Endodermal cell (in vitro differentiated cells): ENCODE results near the gene GET3. TPM values are rescaled to one million over a fixed set of nuclear protein-coding genes. Genes with fewer than 3 reads are reported as not detected.

Experiments used
- DNase-seq: peaks from one replicate; pipeline ENCODE4 v3.0.0-alpha.2; 2017
- H3K27ac ChIP-seq: 2 replicates; pipeline ENCODE4 v1.5.1; 2013; ENCODE audit warnings: mild to moderate bottlenecking, low read depth, low read length, moderate library complexity
- H3K27me3 ChIP-seq: 2 replicates; pipeline ENCODE4 v1.6.1; 2013; ENCODE audit warnings: mild to moderate bottlenecking, low read length, moderate library complexity; ENCODE audit not compliant: insufficient read depth, control insufficient read depth, poor library complexity, severe bottlenecking
- H3K36me3 ChIP-seq: 2 replicates; pipeline ENCODE4 v1.7.0; 2013; ENCODE audit warnings: mild to moderate bottlenecking, low read length, moderate library complexity; ENCODE audit not compliant: control insufficient read depth, insufficient read depth
- H3K4me1 ChIP-seq: one replicate; pipeline ENCODE4 v1.7.0; 2013; ENCODE audit warnings: low read length; ENCODE audit not compliant: control insufficient read depth, insufficient read depth
- H3K4me3 ChIP-seq: 2 replicates; pipeline ENCODE4 v1.5.1; 2013; ENCODE audit warnings: mild to moderate bottlenecking, low read length, moderate library complexity
- H3K9ac ChIP-seq: 2 replicates; pipeline ENCODE4 v1.6.1; 2013; ENCODE audit warnings: mild to moderate bottlenecking, low read length, moderate library complexity; ENCODE audit not compliant: poor library complexity, severe bottlenecking; ENCODE audit errors: extremely low read depth
- H3K9me3 ChIP-seq: 2 replicates; pipeline ENCODE4 v1.6.1; 2013; ENCODE audit warnings: mild to moderate bottlenecking, low read length, moderate library complexity; ENCODE audit not compliant: control insufficient read depth
- H3K27ac Mint-ChIP-seq: 2 replicates; pipeline ENCODE4 v1.8.0; 2020; ENCODE audit warnings: mixed read lengths
- H3K27me3 Mint-ChIP-seq: 2 replicates; pipeline ENCODE4 v1.8.0; 2021; ENCODE audit warnings: mild to moderate bottlenecking, mixed read lengths; ENCODE audit not compliant: insufficient read depth
- H3K36me3 Mint-ChIP-seq: 2 replicates; pipeline ENCODE4 v1.8.0; 2020; ENCODE audit warnings: low read depth, mixed read lengths
- H3K4me1 Mint-ChIP-seq: 2 replicates; pipeline ENCODE4 v1.8.0; 2020; ENCODE audit warnings: mixed read lengths
- H3K4me3 Mint-ChIP-seq: 2 replicates; pipeline ENCODE4 v1.8.0; 2020; ENCODE audit warnings: mild to moderate bottlenecking, moderate library complexity, mixed read lengths
- H3K9me3 Mint-ChIP-seq: 2 replicates; pipeline ENCODE4 v1.8.0; 2020; ENCODE audit warnings: mild to moderate bottlenecking, mixed read lengths
- CTCF ChIP-seq: fragments of 200-600 bp; sonication (generic); conservative IDR thresholded peaks from 2 replicates; pipeline ENCODE4 v1.5.0; 2021; ENCODE audit warnings: antibody characterized with exemption, mild to moderate bottlenecking
- WGBS, 2 experiments: methylation state at CpG; one replicate each; pipeline versions ENCODE4 v1.1.5 to v1.1.7; 2013; ENCODE audit warnings: missing lambda C conversion rate in 2 of 2, mixed read lengths in 1 of 2; ENCODE audit not compliant: insufficient coverage in 1 of 2, insufficient read length in 1 of 2; 5-methylcytosine and 5-hydroxymethylcytosine counted together
- total RNA-seq, 2 donors: library from RNA; stranded (reverse); fragmentation: NEBNext Ultra II Directional in 1 of 2; extraction: Animal tissue kit (Norgen Biotek cat#: 25700) in 1 of 2; gene quantifications; 2 replicates in 1 of 2; 3 replicates in 1 of 2; pipeline ENCODE4 v1.2.1, GENCODE V29; 2021

GET3 gene
- total RNA-seq, 2 donors from 2014 or later, result 97.8 to 102 TPM

GRCh38 chr19:12774588-12775555 lies 37.6 kb downstream of the GET3 start, which contains the start of gene HOOK2:
TSS of gene HOOK2 (minus strand) at chr19:12775552. CDS start at chr19:12775449, 103 bp downstream.
- TF ChIP-seq CTCF, result no peak
- Mint-ChIP-seq H3K4me1 (peaks cover 24% of the 10 kb centered on the region), H3K27me3 (no peaks in the 10 kb centered on the region), H3K27ac (peak within 1 kb of the TSS; percentile 97), H3K9me3 (no peaks in the 10 kb centered on the region), H3K36me3 (peaks cover 26% of the 10 kb centered on the region), H3K4me3 (peak within 1 kb of the TSS; percentile 81)
- no peaks in the 10 kb centered on the region for H3K4me1 ChIP-seq
- DNase-seq, result peak; percentile 97
- H3K36me3 ChIP-seq, result no peaks in the 10 kb centered on the region
- peak within 1 kb of the TSS; percentile 81 for H3K4me3 ChIP-seq
- no peaks in the 10 kb centered on the region for H3K27me3 ChIP-seq
- H3K27ac ChIP-seq, result no peak within 1 kb of the TSS
- no peaks in the 10 kb centered on the region for H3K9me3 ChIP-seq
- H3K9ac ChIP-seq, result no peak within 1 kb of the TSS
- WGBS, 2 experiments, result 20 to 59% methylated on average over 23 to 58 of the region's 58 CpGs

GRCh38 chr19:12777217-12778016 lies 40.1 kb downstream of the GET3 start:
- Mint-ChIP-seq H3K4me3 (peak overlapping the region; percentile 59), H3K27ac (no peak overlapping the region), H3K4me1 (peaks cover 22% of the 10 kb centered on the region), H3K9me3 (no peaks in the 10 kb centered on the region), H3K27me3 (no peaks in the 10 kb centered on the region), H3K36me3 (peaks cover 12% of the 10 kb centered on the region)
- H3K27me3 ChIP-seq, result no peaks in the 10 kb centered on the region
- H3K9ac ChIP-seq, result no peak overlapping the region
- peak; percentile 98 for TF ChIP-seq CTCF
- no peak overlapping the region for H3K27ac ChIP-seq
- H3K4me3 ChIP-seq, result peak overlapping the region; percentile 82
- H3K36me3 ChIP-seq, result no peaks in the 10 kb centered on the region
- peak; percentile 94 for DNase-seq
- no peaks in the 10 kb centered on the region for H3K4me1 ChIP-seq
- no peaks in the 10 kb centered on the region for H3K9me3 ChIP-seq
- WGBS, 2 experiments, result 15 to 19% methylated on average over 23 to 43 of the region's 43 CpGs
